ENCODE measurements around the gene GUK1. TPM values are rescaled to one million over a fixed set of nuclear protein-coding genes. Genes with fewer than 3 reads are reported as not detected.

Gene GUK1
- total RNA-seq, 4 donors from 2014 or later: 359 to 470 (median 422) TPM

DNA sequence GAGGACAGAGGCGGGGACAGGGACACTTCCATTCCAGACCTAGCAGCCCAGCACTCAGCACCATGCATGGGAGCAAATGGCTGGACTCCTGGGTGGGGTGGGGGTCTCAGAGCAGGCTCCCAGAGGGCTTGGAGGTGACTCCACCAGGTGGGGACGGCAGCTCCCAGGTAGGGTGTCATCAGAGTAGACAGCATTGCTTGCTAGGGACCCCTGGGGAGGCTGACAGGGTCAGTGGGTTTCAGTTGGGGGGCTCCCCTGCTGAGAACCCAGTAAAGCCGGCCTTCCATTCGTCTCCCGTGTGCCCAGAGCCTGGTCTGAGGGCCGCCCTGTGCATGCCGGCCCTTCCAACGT is 4.9 kb downstream of the GUK1 start:
- DNase-seq (ENCODE audit: low spot score in 2 of 2): peak in 1 of 2 donors; percentile 82
- TF ChIP-seq, protein P1, sequence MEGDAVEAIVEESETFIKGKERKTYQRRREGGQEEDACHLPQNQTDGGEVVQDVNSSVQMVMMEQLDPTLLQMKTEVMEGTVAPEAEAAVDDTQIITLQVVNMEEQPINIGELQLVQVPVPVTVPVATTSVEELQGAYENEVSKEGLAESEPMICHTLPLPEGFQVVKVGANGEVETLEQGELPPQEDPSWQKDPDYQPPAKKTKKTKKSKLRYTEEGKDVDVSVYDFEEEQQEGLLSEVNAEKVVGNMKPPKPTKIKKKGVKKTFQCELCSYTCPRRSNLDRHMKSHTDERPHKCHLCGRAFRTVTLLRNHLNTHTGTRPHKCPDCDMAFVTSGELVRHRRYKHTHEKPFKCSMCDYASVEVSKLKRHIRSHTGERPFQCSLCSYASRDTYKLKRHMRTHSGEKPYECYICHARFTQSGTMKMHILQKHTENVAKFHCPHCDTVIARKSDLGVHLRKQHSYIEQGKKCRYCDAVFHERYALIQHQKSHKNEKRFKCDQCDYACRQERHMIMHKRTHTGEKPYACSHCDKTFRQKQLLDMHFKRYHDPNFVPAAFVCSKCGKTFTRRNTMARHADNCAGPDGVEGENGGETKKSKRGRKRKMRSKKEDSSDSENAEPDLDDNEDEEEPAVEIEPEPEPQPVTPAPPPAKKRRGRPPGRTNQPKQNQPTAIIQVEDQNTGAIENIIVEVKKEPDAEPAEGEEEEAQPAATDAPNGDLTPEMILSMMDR (IDR thresholded peaks at IDR 0.05): no peak
- TF ChIP-seq POLR2A (IDR thresholded peaks at IDR 0.05): no peak
- WGBS, 2 donors: 74 to 89% methylated on average over 2 to 8 of the region's 8 CpGs
- H3K4me3 ChIP-seq (ENCODE audit: low read depth, poor library complexity, severe bottlenecking): no peak overlapping the region
- intact Hi-C loops (cut with DNase I; ENCODE audit: low total_unique reads): no loop called here

DNA sequence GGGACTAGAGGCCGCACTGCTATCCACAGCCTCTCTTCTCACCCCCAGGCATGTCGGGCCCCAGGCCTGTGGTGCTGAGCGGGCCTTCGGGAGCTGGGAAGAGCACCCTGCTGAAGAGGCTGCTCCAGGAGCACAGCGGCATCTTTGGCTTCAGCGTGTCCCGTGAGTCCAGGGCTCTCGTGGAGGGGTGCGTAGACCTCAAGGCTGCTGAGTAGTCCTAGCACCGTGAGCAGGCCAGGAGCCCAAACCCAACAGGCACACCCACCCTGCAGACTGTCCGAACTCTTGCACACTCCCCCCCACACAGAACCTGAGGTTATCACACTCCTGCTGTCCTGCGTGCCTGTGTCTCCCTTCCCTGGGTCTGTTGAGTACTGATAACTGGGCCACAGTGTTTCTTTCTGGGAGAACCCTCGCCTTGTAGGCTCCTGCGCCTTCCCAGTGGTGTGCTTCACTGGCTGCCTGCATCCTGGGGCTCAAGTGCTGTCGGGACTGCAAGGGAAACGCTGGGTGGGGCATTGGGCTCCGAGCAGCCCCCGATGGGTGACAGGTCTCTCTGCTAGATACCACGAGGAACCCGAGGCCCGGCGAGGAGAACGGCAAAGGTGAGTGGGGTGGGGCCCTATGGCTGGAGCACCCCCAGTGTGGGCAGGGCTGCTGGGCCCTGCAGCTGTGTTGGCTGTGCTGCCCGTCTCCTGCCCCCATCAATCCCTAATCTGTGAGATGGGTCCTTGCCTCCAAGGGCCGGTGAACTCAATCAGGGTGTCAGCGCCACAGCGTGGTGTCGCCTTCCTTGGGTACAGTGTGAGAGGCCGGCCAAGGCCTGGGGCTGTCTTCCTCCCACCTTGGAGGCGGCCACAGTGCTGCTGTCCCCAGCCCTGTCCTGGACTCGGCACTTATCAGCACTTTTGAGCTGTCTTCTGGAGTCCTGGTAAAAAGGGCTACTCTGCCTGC is 5.7 kb downstream of the GUK1 start:
- intact Hi-C loops (cut with DNase I; ENCODE audit: low total_unique reads): no loop called here
- TF ChIP-seq POLR2A (IDR thresholded peaks at IDR 0.05): no peak
- TF ChIP-seq, protein P1 (IDR thresholded peaks at IDR 0.05): no peak
- WGBS, 2 donors: 79 to 81% methylated on average over 26 to 31 of the region's 31 CpGs
- DNase-seq (ENCODE audit: low spot score in 2 of 2): peak in 1 of 2 donors; percentile 75
- no peak overlapping the region for H3K4me3 ChIP-seq (ENCODE audit: low read depth, poor library complexity, severe bottlenecking)

DNA sequence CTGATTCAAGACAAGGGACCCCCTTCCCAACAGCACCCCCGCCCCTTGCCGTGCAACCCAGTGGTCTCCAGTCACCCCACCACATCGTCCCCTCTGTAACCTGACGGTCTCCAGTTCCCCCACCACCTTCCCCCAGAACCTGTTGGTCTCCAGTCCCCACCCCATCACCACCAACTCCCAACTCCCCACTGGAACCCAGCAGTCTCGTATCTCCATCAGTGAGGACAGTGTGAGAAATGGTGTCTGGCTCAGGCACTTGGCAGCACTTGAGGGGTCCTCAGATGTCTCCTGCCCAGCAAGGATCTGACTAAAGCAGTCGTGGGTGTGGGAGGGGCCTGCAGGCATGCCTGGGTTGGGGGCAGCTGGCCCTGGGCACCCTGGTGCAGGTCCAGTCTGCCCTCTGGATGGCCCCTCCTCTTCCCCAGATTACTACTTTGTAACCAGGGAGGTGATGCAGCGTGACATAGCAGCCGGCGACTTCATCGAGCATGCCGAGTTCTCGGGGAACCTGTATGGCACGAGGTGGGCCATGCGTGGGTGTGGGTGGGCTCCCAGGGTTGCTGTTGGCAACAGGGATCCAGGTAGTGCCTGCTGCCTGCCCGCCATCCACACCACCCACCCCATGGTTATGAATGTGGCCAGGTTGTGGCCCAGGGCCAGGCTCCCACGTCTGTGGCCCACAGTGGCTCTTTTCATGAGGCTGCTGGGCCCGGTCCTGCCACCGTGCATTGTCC is 6.5 kb downstream of the GUK1 start:
- TF ChIP-seq, protein P1 (IDR thresholded peaks at IDR 0.05): no peak
- no peak for TF ChIP-seq POLR2A (IDR thresholded peaks at IDR 0.05)
- WGBS, 2 donors: 73 to 75% methylated on average over 17 to 18 of the region's 18 CpGs
- no peak overlapping the region for H3K4me3 ChIP-seq (ENCODE audit: low read depth, poor library complexity, severe bottlenecking)
- DNase-seq (ENCODE audit: low spot score in 2 of 2): no peak
- intact Hi-C loops (cut with DNase I; ENCODE audit: low total_unique reads): no loop called here

DNA sequence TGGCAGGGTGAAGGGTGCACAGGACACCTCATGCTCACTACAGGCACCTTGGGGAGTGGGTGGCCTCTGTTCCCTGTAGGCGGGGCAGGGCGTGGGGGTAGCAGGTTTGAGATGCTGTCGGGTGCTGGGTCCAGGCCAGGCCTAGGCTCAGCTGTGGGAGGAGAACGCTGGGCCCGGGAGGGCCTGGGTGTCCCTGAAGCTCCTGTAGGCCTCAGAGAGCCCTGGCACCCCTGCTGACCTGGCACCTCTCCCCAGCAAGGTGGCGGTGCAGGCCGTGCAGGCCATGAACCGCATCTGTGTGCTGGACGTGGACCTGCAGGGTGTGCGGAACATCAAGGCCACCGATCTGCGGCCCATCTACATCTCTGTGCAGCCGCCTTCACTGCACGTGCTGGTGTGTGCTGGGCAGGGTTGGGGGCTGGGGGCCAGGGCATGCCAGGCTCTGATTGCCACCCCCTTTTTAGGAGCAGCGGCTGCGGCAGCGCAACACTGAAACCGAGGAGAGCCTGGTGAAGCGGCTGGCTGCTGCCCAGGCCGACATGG is 7.1 kb downstream of the GUK1 start:
- intact Hi-C loops (cut with DNase I; ENCODE audit: low total_unique reads): no loop called here

DNA sequence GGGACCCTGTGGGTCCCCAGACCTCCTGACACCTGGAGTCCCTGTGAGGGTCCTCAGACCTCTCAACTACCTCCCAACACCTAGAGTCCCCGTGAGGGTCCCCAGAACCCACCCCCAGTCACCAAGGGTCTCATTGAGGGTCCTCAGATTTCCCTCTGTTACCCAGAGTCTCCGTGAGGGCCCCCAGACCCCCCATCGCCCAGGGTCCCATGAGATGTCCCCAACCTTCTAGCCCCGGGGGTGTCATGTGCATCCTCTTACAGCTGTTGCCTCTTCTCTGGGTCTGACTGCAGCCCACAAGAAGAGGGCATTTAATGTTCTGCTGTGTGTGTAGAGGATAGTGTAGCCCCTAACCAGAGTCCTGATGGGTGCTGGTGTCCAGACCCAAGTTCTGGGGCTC is 7.7 kb downstream of the GUK1 start:
- intact Hi-C loops (cut with DNase I; ENCODE audit: low total_unique reads): no loop called here
- DNase-seq (ENCODE audit: low spot score in 2 of 2): no peak
- H3K4me3 ChIP-seq (ENCODE audit: low read depth, poor library complexity, severe bottlenecking): no peak overlapping the region
- TF ChIP-seq POLR2A (IDR thresholded peaks at IDR 0.05): no peak
- TF ChIP-seq, protein P1 (IDR thresholded peaks at IDR 0.05): no peak
- WGBS, 2 donors: 81 to 88% methylated on average over 4 of the region's 4 CpGs

More for the DNA sequence above, 7.1 kb downstream of the GUK1 start:
- TF ChIP-seq, protein P1 (IDR thresholded peaks at IDR 0.05): no peak
- no peak for TF ChIP-seq POLR2A (IDR thresholded peaks at IDR 0.05)
- DNase-seq (ENCODE audit: low spot score in 2 of 2): no peak
- H3K4me3 ChIP-seq (ENCODE audit: low read depth, poor library complexity, severe bottlenecking): no peak overlapping the region
- 81 to 84% methylated on average over 13 to 20 of the region's 20 CpGs for WGBS, 2 donors

Data from lower leg skin (tissue), 4 donors.